ENCODE results near the gene CAPN3.

GRCh38 chr15:42355291-42355690, 4.0 kb upstream of the CAPN3 start:
- no peak for TF ChIP-seq POLR2A (IDR thresholded peaks at IDR 0.05; ENCODE audit: low read depth, low read length)
- no peak for TF ChIP-seq CTCF (IDR thresholded peaks at IDR 0.05; ENCODE audit: extremely low read depth in 1 of 2, insufficient read depth in 1 of 2, low read depth in 1 of 2, low read length in 2 of 2)
- TF ChIP-seq EZH2 (IDR thresholded peaks at IDR 0.05; ENCODE audit: borderline replicate concordance, low read depth, low read length, severe bottlenecking), result no peak
- TF ChIP-seq MAX (IDR thresholded peaks at IDR 0.05; ENCODE audit: insufficient read depth, insufficient read length), result no peak
- TF ChIP-seq POLR2AphosphoS5 (IDR thresholded peaks at IDR 0.05; ENCODE audit: insufficient read depth, low read depth, low read length), result no peak
- no peak for TF ChIP-seq MYC (IDR thresholded peaks at IDR 0.05; ENCODE audit: low read depth, low read length)
- no peak for TF ChIP-seq FOS (IDR thresholded peaks at IDR 0.05; ENCODE audit: borderline replicate concordance, insufficient read depth, low read length)
- TF ChIP-seq JUN (IDR thresholded peaks at IDR 0.05; ENCODE audit: borderline replicate concordance, insufficient read depth, insufficient read length, low read depth), result no peak

Measured in endothelial cell of umbilical vein (primary cell).